ENCODE measurements around the gene FLNC.

FLNC gene

GRCh38 chr7:128892521-128893250 is 62.5 kb downstream of the FLNC start:
- H3K4me3 ChIP-seq (replicated peaks; ENCODE audit: low read depth, low read length), result no peak overlapping the region
- no peak for TF ChIP-seq CTCF (IDR thresholded peaks at IDR 0.05; ENCODE audit: low read depth, low read length, missing control alignments)
- DNase-seq (ENCODE audit: extremely low read depth, low read depth), result no peak

GRCh38 chr7:128893251-128894100 is 63.3 kb downstream of the FLNC start:
- no peak for TF ChIP-seq CTCF (IDR thresholded peaks at IDR 0.05; ENCODE audit: low read depth, low read length, missing control alignments)
- DNase-seq (ENCODE audit: extremely low read depth, low read depth), result no peak

GRCh38 chr7:128894101-128894440 is 63.9 kb downstream of the FLNC start:
- no peak for DNase-seq (ENCODE audit: extremely low read depth, low read depth)
- H3K4me3 ChIP-seq (replicated peaks; ENCODE audit: low read depth, low read length), result no peak overlapping the region
- no peak for TF ChIP-seq CTCF (IDR thresholded peaks at IDR 0.05; ENCODE audit: low read depth, low read length, missing control alignments)

More at GRCh38 chr7:128893251-128894100, 63.3 kb downstream of the FLNC start:
- H3K4me3 ChIP-seq (replicated peaks; ENCODE audit: low read depth, low read length), result no peak overlapping the region

- TF ChIP-seq CTCF (IDR thresholded peaks at IDR 0.05; ENCODE audit: low read depth, low read length, missing control alignments), result no peak
- DNase-seq (ENCODE audit: extremely low read depth, low read depth), result no peak
- no peak overlapping the region for H3K4me3 ChIP-seq (replicated peaks; ENCODE audit: low read depth, low read length)
Observed at GRCh38 chr7:128895320-128895719, 65.1 kb downstream of the FLNC start.

GRCh38 chr7:128899392-128899791 is 69.2 kb downstream of the FLNC start:
- DNase-seq (ENCODE audit: extremely low read depth, low read depth), result no peak
- no peak for TF ChIP-seq CTCF (IDR thresholded peaks at IDR 0.05; ENCODE audit: low read depth, low read length, missing control alignments)
- H3K4me3 ChIP-seq (replicated peaks; ENCODE audit: low read depth, low read length), result no peak overlapping the region

GRCh38 chr7:128900237-128900636 is 70.0 kb downstream of the FLNC start:
- no peak overlapping the region for H3K4me3 ChIP-seq (replicated peaks; ENCODE audit: low read depth, low read length)
- TF ChIP-seq CTCF (IDR thresholded peaks at IDR 0.05; ENCODE audit: low read depth, low read length, missing control alignments), result no peak
- no peak for DNase-seq (ENCODE audit: extremely low read depth, low read depth)
